ENCODE results near the gene ARHGEF18.

Gene ARHGEF18

DNA sequence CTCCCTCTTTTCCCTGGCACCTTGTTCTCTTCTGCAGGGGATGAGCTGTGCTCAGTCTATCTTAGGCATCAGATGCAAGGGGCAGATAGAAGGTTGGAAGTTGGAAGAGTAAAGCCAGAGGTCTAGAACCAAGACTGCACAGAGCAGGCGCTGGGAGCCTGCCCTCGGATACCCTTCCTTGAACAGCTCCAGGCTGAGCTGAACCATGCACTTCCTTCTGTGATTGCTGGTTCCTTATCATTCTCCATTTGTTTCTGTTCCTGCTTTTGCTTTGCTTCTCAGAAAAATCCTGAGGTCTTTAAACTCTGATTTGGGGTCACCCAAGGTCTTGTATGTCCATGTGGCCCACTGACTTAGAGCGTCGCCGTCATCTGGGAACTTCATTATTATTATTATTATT, 36.3 kb downstream of the ARHGEF18 start:
- no peak for DNase-seq (ENCODE audit: low read depth)

DNA sequence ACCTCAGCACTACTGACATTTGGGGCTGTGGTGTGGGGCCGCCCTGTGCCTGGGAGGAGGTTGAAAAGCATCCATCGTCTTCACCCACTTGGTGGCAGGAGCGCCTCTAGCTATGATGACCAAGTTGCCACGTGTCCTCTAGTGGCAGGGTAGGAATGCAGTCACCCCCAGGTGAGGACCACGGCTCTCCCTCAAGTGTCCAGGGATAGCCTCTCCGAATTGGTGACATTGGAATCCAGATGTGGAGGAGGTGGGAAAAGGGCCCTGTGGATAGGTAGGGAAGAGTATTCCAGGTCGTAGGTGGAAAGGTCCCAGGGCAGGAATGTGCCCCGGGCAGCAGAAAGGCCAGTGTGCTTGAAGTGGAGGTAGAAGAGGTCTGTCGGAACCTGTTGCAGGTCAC, 37.6 kb downstream of the ARHGEF18 start:
- DNase-seq (ENCODE audit: low read depth) = no peak

DNA sequence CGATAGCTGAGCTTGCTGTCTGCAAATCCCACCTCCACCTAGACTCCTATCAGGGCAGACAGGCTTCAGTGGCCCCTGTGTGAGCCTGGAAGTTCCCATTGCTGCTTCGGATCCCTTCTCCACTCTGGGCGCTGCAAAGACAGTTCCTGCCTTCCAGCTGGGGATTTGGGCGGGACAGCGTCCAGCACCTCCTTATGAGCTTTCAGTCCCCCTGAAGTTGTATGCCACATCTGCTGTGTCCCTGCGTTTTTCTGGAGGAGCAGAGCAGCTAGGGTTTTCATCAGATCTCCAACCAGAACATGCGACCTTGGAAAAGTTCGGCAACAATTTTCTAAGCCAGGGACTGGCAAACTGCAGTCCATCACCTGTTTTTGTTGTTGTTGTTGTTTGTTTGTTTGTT, 38.0 kb downstream of the ARHGEF18 start:
- no peak for DNase-seq (ENCODE audit: low read depth)

DNA sequence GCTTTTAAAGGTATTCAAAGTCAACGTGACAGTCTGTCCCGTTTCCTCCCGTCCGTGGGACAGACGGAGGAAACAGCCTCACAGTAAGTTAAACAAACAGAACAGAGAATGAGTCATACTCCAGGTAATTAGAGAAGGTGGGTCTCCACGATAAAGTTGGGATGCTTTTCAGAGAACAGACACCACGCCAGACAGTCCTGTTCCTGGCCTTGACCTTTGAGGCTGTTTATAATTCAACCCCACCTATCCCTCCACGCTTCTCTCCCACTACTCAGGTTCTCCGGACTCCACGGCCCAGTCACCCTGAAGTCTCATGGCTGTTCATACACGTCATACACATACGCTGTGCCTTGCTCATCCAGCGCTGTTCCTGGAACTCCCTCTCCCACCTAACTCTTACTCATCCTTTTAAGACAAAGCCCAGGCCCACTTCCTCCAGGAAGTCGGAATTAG, 42.5 kb downstream of the ARHGEF18 start:
- DNase-seq (ENCODE audit: low read depth) = no peak

DNA sequence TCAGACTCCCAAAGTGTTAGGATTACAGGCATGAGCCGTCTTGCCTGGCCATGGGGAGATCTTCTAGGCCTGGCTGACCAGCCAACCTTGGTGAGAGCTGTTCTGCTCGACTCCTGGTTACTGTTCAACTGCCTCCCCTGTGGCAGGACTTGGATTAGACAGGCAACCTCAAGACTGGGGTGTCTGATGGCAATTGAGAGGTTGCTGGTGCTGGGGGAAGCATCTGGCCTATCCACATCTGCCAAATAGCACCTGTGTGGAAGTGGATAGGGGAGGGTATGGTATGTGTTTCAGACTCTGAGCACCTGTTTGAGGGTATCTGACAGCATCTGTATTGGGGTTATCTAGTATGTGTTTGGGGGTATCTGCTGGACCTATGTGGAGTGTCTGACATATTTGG, 44.7 kb downstream of the ARHGEF18 start:
- DNase-seq (ENCODE audit: low read depth) = no peak

DNA sequence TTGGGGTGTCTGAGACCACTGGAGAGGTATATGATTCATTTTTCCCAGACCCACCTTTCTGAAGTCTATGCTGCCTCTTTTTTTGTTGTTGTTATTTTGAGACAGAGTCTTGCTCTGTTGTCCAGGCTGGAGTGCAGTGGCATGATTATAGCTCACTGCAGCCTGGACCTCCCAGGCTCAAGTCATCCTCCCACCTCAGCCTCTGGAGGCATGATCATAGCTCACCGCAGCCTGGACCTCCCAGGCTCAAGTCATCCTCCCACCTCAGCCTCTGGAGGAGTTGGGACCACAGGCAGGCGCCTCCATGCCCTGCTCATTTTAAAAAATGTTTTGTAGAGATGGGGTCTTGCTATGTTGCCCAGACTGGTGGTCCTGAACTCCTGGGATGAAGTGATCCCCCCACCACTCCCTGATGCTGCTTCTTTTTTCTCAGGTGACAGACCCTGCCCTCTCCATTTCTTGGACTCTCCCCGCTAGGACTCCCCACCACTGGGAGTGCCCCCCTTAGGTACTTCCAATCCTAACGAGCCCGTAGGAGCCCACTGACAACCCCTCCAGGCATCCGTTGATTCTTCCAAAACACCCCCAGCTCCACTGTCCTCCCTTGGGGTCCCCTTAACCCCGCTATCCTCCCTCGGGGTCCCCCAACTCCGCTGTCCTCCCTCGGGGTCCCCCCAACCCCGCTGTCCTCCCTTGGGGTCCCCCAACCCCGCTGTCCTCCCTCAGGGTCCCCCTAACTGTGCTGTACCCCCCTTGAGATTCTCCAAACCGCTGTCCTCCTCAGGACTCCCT, 45.4 kb downstream of the ARHGEF18 start:
- no peak for DNase-seq (ENCODE audit: low read depth)

DNA sequence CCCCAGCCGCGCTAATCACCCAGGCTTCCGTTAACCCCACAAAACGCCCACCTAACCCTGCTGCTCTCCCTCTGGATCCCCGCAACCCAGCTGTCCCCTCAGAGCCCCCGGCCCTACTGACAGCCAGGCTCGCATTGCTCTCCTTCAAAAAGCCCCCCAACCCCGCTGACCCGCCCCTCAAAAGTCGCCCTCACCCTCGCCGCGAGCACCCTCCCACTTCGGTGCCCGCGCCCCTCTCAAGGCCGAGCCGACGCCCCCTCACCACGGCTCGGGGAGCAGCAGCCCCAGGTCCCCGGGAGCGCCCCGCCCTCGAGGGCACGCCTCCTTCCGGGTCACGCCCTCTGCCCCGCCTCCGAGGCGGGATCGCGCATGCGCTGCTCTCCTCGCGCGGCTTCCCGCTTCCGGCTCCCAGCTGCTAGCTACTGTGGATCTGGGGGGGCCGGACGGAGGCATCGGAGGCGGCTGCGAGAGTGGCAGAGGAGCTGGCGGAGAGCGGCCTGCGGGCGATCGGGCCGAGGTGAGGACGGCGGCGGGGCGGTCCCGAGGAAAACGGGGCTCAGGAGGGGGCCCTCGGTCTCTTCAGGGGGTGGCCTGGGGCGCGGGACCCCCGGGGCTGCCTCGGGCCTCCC, 46.1 kb downstream of the ARHGEF18 start:
- peak; percentile 71 for DNase-seq (ENCODE audit: low read depth)

DNA sequence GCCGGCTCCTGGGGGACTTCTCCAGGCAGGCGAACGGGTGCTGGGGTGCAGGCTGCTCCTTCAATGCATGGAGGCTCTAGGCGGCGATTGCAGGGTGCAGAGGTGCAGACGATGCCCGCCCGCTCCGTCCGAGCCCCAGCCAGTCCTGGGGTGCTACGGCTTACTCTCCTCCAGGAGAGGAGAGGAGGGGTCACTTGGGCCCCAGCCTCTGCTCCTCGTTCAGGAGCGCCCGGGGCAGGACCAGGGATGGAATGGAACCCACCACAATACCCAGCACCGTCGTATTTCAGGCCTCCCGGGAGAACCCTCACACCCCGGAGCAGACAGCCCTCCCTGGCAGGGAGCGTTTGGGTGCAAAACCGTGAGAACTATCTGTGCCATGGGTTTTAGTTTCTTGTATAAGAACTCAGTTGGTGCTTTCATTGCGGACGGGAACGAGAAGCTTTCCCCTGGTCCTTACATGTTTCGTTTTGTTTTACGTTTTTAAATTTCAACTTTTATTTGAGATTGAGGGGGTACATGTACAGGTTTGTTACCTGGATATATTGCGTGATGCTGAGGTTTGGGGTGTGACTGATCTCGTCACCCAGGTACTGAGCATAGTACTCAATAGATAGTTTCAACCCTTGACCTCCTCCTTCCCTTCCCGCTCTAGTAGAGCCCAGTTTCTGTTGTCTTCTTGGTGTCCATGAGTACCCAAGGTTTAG, 46.8 kb downstream of the ARHGEF18 start:
- no peak for DNase-seq (ENCODE audit: low read depth)

DNA sequence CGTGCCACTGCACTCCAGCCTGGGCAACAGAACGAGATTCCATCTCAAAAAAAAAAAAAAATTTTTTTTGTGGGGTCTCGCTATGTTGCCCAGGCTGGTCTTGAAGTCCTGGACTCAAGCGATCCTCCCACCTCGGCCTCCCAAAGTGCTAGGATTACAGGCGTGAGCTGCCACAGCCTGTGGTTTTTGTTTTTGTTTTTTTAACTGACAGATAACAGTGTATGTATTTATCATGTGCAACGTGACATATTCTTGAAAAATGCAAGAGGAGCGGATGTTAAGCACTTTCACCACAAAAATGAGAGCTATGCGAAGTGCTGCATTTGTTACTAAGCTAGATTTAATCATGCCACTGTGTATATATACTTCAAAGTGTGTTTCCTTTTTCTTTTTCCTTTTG, 49.0 kb downstream of the ARHGEF18 start:
- no peak for DNase-seq (ENCODE audit: low read depth)

Data from stromal cell of bone marrow (primary cell).